Panc1 (cell line): ENCODE measurements around the gene PHLDB1.

ENCODE experiments used
- POLR2AphosphoS5 ChIP-seq: IDR thresholded peaks from 2 replicates; pipeline ENCODE4 v1.6.1; 2012; ENCODE audit warnings: mild to moderate bottlenecking, low read depth, low read length, moderate library complexity
- SIN3A ChIP-seq: IDR thresholded peaks from 2 replicates; pipeline ENCODE4 v1.6.1; 2012; ENCODE audit warnings: low read depth, mild to moderate bottlenecking, low read length, moderate library complexity, borderline replicate concordance; ENCODE audit not compliant: insufficient read depth
- TF ChIP-seq, protein P1 (sequence below): fragments of 450-650 bp; IDR thresholded peaks from 2 replicates; pipeline ENCODE4 v1.5.1; 2017; ENCODE audit warnings: mild to moderate bottlenecking

DNA sequence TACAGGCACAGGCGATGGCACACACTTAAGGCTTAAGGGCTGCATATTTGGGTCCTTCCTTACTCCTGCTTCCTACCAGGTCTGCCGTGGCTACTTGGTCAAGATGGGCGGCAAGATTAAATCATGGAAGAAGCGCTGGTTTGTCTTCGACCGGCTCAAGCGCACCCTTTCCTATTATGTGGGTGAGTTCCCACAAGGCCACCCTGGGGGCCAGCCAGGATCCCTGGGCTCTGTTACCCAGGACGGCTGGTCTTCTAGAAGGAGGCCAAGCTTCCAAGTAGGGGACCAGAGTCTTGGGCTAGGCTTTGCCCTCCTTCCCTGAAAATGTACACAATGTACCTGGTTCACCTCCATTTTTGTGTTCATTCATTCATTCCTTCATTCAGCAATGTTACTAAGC is 43.0 kb downstream of the PHLDB1 start:
- TF ChIP-seq, protein P1, sequence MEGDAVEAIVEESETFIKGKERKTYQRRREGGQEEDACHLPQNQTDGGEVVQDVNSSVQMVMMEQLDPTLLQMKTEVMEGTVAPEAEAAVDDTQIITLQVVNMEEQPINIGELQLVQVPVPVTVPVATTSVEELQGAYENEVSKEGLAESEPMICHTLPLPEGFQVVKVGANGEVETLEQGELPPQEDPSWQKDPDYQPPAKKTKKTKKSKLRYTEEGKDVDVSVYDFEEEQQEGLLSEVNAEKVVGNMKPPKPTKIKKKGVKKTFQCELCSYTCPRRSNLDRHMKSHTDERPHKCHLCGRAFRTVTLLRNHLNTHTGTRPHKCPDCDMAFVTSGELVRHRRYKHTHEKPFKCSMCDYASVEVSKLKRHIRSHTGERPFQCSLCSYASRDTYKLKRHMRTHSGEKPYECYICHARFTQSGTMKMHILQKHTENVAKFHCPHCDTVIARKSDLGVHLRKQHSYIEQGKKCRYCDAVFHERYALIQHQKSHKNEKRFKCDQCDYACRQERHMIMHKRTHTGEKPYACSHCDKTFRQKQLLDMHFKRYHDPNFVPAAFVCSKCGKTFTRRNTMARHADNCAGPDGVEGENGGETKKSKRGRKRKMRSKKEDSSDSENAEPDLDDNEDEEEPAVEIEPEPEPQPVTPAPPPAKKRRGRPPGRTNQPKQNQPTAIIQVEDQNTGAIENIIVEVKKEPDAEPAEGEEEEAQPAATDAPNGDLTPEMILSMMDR, result no peak
- TF ChIP-seq POLR2AphosphoS5, result no peak
- no peak for TF ChIP-seq SIN3A
